CD14-positive monocyte (primary cell): ENCODE results near the gene RASGRP1. TPM values are rescaled to one million over a fixed set of nuclear protein-coding genes. Genes with fewer than 3 reads are reported as not detected.

ENCODE experiments used
- DNase-seq, 3 donors: peaks; one replicate each; pipeline ENCODE4 v3.0.0-alpha.2; 2011 to 2022
- H2AFZ ChIP-seq: 2 replicates; pipeline ENCODE4 v1.6.0; 2012; ENCODE audit warnings: mild to moderate bottlenecking, low read depth, low read length, inconsistent platforms; ENCODE audit not compliant: insufficient read depth, poor library complexity, severe bottlenecking
- H3K27ac ChIP-seq, 2 donors: 1 replicate in 1 of 2; 2 replicates in 1 of 2; pipeline ENCODE4 v1.5.1; 2012 to 2013; ENCODE audit warnings: low read length in 2 of 2, control low read depth in 1 of 2, inconsistent platforms in 1 of 2, low read depth in 1 of 2, mild to moderate bottlenecking in 1 of 2
- H3K27me3 ChIP-seq, 2 donors: one replicate each; pipeline versions ENCODE4 v1.6.0 to v1.6.1; 2011 to 2013; ENCODE audit warnings: low read length in 2 of 2; ENCODE audit not compliant: control insufficient read depth in 2 of 2, insufficient read depth in 2 of 2
- H3K36me3 ChIP-seq, 2 donors: replicated peaks in 1 of 2; 1 replicate in 1 of 2; 2 replicates in 1 of 2; pipeline versions ENCODE4 v1.5.1 to v1.6.1; 2012 to 2013; ENCODE audit warnings: low read length in 2 of 2, control low read depth in 1 of 2, inconsistent platforms in 1 of 2, mild to moderate bottlenecking in 1 of 2; ENCODE audit not compliant: insufficient read depth in 2 of 2, control insufficient read depth in 1 of 2
- H3K4me1 ChIP-seq, 2 donors: 1 replicate in 1 of 2; 2 replicates in 1 of 2; pipeline versions ENCODE4 v1.5.1 to v1.6.1; 2012 to 2013; ENCODE audit warnings: low read length in 2 of 2, control low read depth in 1 of 2, inconsistent platforms in 1 of 2, mild to moderate bottlenecking in 1 of 2, moderate library complexity in 1 of 2; ENCODE audit not compliant: insufficient read depth in 2 of 2, control insufficient read depth in 1 of 2
- H3K4me2 ChIP-seq: replicated peaks from 2 replicates; pipeline ENCODE3; 2012; ENCODE audit warnings: low read length, moderate library complexity, mild to moderate bottlenecking; ENCODE audit not compliant: poor library complexity, severe bottlenecking; ENCODE audit errors: extremely low read depth
- H3K4me3 ChIP-seq, 3 experiments: fragments of 200-600 bp in 1 of 3; sonication (generic) in 1 of 3; replicated peaks in 1 of 3; 1 replicate in 2 of 3; 2 replicates in 1 of 3; pipeline ENCODE4 v1.5.1; 2011 to 2013; ENCODE audit warnings: low read length in 3 of 3, mild to moderate bottlenecking in 3 of 3, control low read depth in 2 of 3, low read depth in 2 of 3, inconsistent platforms in 1 of 3, moderate library complexity in 1 of 3
- H3K79me2 ChIP-seq: 2 replicates; pipeline ENCODE4 v1.6.0; 2012; ENCODE audit warnings: mild to moderate bottlenecking, control low read depth, inconsistent platforms, low read length, moderate library complexity; ENCODE audit not compliant: insufficient read depth
- H3K9ac ChIP-seq: 2 replicates; pipeline ENCODE4 v1.6.0; 2017; ENCODE audit warnings: low read length, mild to moderate bottlenecking; ENCODE audit not compliant: insufficient read depth, poor library complexity, severe bottlenecking
- H3K9me3 ChIP-seq, 2 donors: replicated peaks in 1 of 2; 1 replicate in 1 of 2; 2 replicates in 1 of 2; pipeline versions ENCODE4 v1.5.1 to v1.6.1; 2012 to 2013; ENCODE audit warnings: low read length in 2 of 2, control low read depth in 1 of 2; ENCODE audit not compliant: control insufficient read depth in 1 of 2, insufficient read depth in 1 of 2
- H4K20me1 ChIP-seq: 2 replicates; pipeline ENCODE4 v1.6.0; 2012; ENCODE audit warnings: mild to moderate bottlenecking, low read length, control low read depth, moderate library complexity; ENCODE audit not compliant: insufficient read depth
- H3K27ac Mint-ChIP-seq, 7 donors: one replicate each; pipeline ENCODE4 v1.8.0; 2020; ENCODE audit warnings: mild to moderate bottlenecking in 7 of 7, mixed read lengths in 7 of 7, moderate library complexity in 6 of 7, inconsistent platforms in 2 of 7
- H3K27me3 Mint-ChIP-seq, 3 donors: one replicate each; pipeline ENCODE4 v1.8.0; 2021 to 2022; ENCODE audit warnings: low read depth in 3 of 3, mild to moderate bottlenecking in 3 of 3, mixed read lengths in 3 of 3, moderate library complexity in 3 of 3, inconsistent platforms in 1 of 3
- H3K36me3 Mint-ChIP-seq, 2 donors: one replicate each; pipeline ENCODE4 v1.8.0; 2020; ENCODE audit warnings: mixed read lengths in 2 of 2, inconsistent platforms in 1 of 2, mild to moderate bottlenecking in 1 of 2
- H3K4me1 Mint-ChIP-seq: one replicate; pipeline ENCODE4 v1.8.0; 2020; ENCODE audit warnings: mild to moderate bottlenecking, mixed read lengths
- H3K4me3 Mint-ChIP-seq, 2 donors: one replicate each; pipeline ENCODE4 v1.8.0; 2020; ENCODE audit warnings: mild to moderate bottlenecking in 2 of 2, mixed read lengths in 2 of 2, moderate library complexity in 1 of 2
- H3K9me3 Mint-ChIP-seq, 7 donors: one replicate each; pipeline ENCODE4 v1.8.0; 2020 to 2022; ENCODE audit warnings: mixed read lengths in 7 of 7, mild to moderate bottlenecking in 6 of 7, moderate library complexity in 6 of 7, inconsistent platforms in 2 of 7
- WGBS: methylation state at CpG from one replicate; pipeline ENCODE4 v1.1.5; 2013; ENCODE audit warnings: missing lambda C conversion rate; ENCODE audit not compliant: insufficient coverage; 5-methylcytosine and 5-hydroxymethylcytosine counted together
- intact Hi-C, 2 donors: fragments of 100-400 bp; cut with micrococcal nuclease; formaldehyde crosslinking; loops; one replicate each; pipeline versions ENCODE4 v1.15.0 to v1.15.1; 2023
- polyA plus RNA-seq, 3 donors: library from polyadenylated mRNA; depleted of rRNA in 1 of 3; unstranded in 2 of 3; stranded (reverse) in 1 of 3; fragments of 300-500 nt in 2 of 3; fragments of >200 nt in 1 of 3; fragmentation: Illumina TruSeq in 2 of 3; gene quantifications; 1 replicate in 2 of 3; 2 replicates in 1 of 3; pipeline ENCODE4 v1.2.3, GENCODE V29; 2012 to 2021
- TF ChIP-seq, protein P1 (sequence below): fragments of 200-600 bp; IDR thresholded peaks from one replicate; pipeline ENCODE4 v1.8.0; 2022; ENCODE audit warnings: antibody characterized with exemption, mild to moderate bottlenecking

The RASGRP1 gene
- polyA plus RNA-seq, 3 donors: 0.05 to 0.38 (median 0.13) TPM

DNA sequence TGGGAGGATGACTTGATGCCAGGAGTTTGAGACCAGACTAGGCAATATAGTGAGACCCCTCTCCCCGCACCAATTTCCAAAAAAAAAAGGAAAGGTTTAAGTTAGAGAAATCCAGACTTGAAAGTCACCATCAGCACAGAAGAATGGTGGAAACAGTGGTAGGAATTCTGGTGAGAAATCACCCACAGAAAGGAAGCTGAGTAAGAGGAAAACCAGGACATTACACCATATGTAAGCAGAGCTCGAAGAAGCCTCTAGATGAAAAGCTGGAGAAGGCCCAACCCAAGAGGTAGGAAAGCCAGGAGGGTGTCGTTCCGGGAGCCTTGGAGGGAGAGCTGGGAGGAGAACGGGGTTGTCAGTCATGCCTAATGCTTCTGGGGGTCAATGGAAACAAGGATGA, 40.5 kb downstream of the RASGRP1 start:
- Mint-ChIP-seq H3K9me3 (peaks cover 0 to 5% (median 0%) of the 10 kb centered on the region in 7 donors), H3K27me3 (peaks cover 0 to 4% (median 0%) of the 10 kb centered on the region in 3 donors), H3K4me1 (no peaks in the 10 kb centered on the region), H3K36me3 (no peaks in the 10 kb centered on the region), H3K4me3 (no peak overlapping the region), H3K27ac (no peak overlapping the region)
- 88% methylated on average over 4 of the region's 5 CpGs for WGBS
- Histone ChIP-seq H3K36me3 (no peaks in the 10 kb centered on the region), H3K27ac (no peak overlapping the region), H3K4me2 (no peak overlapping the region), H3K27me3 (no peaks in the 10 kb centered on the region), H3K4me3 (no peak overlapping the region), H3K9me3 (no peaks in the 10 kb centered on the region), H3K4me1 (no peaks in the 10 kb centered on the region), H3K9ac (no peak overlapping the region), H2AFZ (no peak overlapping the region), H4K20me1 (no peaks in the 10 kb centered on the region), H3K79me2 (no peaks in the 10 kb centered on the region)
- intact Hi-C loops: no loop called here
- TF ChIP-seq, protein P1, sequence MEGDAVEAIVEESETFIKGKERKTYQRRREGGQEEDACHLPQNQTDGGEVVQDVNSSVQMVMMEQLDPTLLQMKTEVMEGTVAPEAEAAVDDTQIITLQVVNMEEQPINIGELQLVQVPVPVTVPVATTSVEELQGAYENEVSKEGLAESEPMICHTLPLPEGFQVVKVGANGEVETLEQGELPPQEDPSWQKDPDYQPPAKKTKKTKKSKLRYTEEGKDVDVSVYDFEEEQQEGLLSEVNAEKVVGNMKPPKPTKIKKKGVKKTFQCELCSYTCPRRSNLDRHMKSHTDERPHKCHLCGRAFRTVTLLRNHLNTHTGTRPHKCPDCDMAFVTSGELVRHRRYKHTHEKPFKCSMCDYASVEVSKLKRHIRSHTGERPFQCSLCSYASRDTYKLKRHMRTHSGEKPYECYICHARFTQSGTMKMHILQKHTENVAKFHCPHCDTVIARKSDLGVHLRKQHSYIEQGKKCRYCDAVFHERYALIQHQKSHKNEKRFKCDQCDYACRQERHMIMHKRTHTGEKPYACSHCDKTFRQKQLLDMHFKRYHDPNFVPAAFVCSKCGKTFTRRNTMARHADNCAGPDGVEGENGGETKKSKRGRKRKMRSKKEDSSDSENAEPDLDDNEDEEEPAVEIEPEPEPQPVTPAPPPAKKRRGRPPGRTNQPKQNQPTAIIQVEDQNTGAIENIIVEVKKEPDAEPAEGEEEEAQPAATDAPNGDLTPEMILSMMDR: no peak
- DNase-seq: no peak

DNA sequence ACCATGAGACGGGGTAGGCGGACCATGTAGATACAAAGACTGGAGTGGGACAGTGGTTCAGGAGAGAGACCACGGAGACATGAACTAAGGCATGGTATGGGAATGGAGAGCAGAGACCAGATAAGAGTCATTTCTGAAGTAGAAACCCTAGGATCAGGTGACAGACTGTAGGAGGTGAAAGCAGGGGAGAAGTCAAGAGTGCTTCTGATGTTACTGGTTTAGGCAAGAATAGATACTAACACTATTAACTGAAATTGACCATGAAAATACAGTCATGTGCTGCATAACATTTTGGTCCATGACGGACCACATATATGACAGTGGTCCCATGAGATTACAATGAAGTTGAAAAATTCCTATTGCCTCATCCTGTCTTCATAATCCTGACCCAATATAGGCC, 41.7 kb downstream of the RASGRP1 start:
- TF ChIP-seq, protein P1: no peak
- H3K27me3 Mint-ChIP-seq: peaks cover 0 to 4% (median 0%) of the 10 kb centered on the region in 3 donors
- Histone ChIP-seq H3K9ac (no peak overlapping the region), H3K79me2 (no peaks in the 10 kb centered on the region), H3K27ac (no peak overlapping the region), H2AFZ (no peak overlapping the region), H4K20me1 (no peaks in the 10 kb centered on the region), H3K36me3 (no peaks in the 10 kb centered on the region), H3K4me1 (no peaks in the 10 kb centered on the region), H3K4me2 (no peak overlapping the region), H3K27me3 (no peaks in the 10 kb centered on the region), H3K4me3 (no peak overlapping the region), H3K9me3 (no peaks in the 10 kb centered on the region)
- intact Hi-C loops: no loop called here
- no peak overlapping the region for H3K4me3 Mint-ChIP-seq
- no peak overlapping the region for H3K27ac Mint-ChIP-seq
- DNase-seq: no peak
- H3K9me3 Mint-ChIP-seq: peaks cover 0 to 3% (median 0%) of the 10 kb centered on the region in 7 donors
- H3K36me3 Mint-ChIP-seq: no peaks in the 10 kb centered on the region
- H3K4me1 Mint-ChIP-seq: no peaks in the 10 kb centered on the region
- WGBS: 93% methylated on average over 3 of the region's 4 CpGs
